ENCODE data around the gene IL13RA1.

Gene IL13RA1

GRCh38 chrX:118823263-118824172 lies 96.1 kb downstream of the IL13RA1 start, which contains the start of gene ZCCHC12:
Gene ZCCHC12 (plus strand): TSS chrX:118823824. CDS start chrX:118825245, 1,421 bp downstream.
- H3K36me3 ChIP-seq: no peaks in the 10 kb centered on the region
- no peak within 1 kb of the TSS for H3K27ac ChIP-seq
- peaks cover 81% of the 10 kb centered on the region for H3K27me3 ChIP-seq
- no peaks in the 10 kb centered on the region for H3K9me3 ChIP-seq
- no peak for TF ChIP-seq CTCF (IDR thresholded peaks at IDR 0.05)
- H3K4me1 ChIP-seq (ENCODE audit: control insufficient read depth in 1 of 2, insufficient read depth in 1 of 2, low read depth in 1 of 2, low read length in 1 of 2): peaks cover 0 to 9% of the 10 kb centered on the region in 2 experiments
- no peak within 1 kb of the TSS for H3K4me3 ChIP-seq (ENCODE audit: low read depth in 1 of 2, low read length in 1 of 2)

DNA sequence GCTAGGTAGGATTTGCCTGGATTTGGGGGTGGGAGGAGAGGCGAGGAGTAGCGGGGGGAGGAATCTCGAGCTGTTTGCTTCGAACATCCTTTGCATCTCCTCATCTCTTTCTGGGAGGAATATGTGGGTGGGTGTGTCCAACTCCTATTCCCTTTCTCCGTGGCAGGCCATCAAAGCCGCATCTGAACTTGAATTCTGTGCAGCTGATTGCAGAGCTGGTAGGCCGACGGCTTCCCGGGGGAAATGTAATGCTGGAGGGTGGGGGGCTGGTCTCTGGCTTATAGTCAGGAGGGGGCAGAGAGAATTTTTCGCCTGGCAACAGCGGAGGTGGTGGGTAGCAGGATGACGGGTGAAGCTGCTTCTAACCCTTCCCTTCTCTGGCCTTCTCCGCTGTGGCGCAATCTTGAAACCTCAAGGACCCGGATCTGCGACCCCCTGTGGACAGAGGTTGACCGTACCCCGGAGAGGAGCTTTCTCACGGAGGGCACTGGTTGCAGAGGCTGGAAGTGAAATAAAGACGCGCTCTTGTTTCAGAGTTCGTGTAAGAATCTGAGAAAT lies 96.8 kb downstream of the IL13RA1 start:
- H3K4me3 ChIP-seq (ENCODE audit: low read depth in 1 of 2, low read length in 1 of 2): no peak overlapping the region
- no peak overlapping the region for H3K27ac ChIP-seq
- H3K27me3 ChIP-seq: peaks cover 88% of the 10 kb centered on the region

DNA sequence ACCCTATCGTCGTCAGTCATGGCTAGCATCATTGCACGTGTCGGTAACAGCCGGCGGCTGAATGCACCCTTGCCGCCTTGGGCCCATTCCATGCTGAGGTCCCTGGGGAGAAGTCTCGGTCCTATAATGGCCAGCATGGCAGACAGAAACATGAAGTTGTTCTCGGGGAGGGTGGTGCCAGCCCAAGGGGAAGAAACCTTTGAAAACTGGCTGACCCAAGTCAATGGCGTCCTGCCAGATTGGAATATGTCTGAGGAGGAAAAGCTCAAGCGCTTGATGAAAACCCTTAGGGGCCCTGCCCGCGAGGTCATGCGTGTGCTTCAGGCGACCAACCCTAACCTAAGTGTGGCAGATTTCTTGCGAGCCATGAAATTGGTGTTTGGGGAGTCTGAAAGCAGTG lies 97.8 kb downstream of the IL13RA1 start:
- Histone ChIP-seq H3K27ac (no peak overlapping the region), H3K36me3 (no peaks in the 10 kb centered on the region), H3K4me1 (ENCODE audit: control insufficient read depth in 1 of 2, insufficient read depth in 1 of 2, low read depth in 1 of 2, low read length in 1 of 2) (peaks cover 0 to 9% of the 10 kb centered on the region in 2 experiments), H3K4me3 (ENCODE audit: low read depth in 1 of 2, low read length in 1 of 2) (no peak overlapping the region), H3K9me3 (no peaks in the 10 kb centered on the region), H3K27me3 (peaks cover 95% of the 10 kb centered on the region)
- no peak for TF ChIP-seq CTCF (IDR thresholded peaks at IDR 0.05)

More for the DNA sequence above, 96.8 kb downstream of the IL13RA1 start:
- Histone ChIP-seq H3K36me3 (no peaks in the 10 kb centered on the region), H3K4me1 (ENCODE audit: control insufficient read depth in 1 of 2, insufficient read depth in 1 of 2, low read depth in 1 of 2, low read length in 1 of 2) (peaks cover 0 to 9% of the 10 kb centered on the region in 2 experiments), H3K9me3 (no peaks in the 10 kb centered on the region)
- TF ChIP-seq CTCF (IDR thresholded peaks at IDR 0.05): no peak

- TF ChIP-seq CTCF (IDR thresholded peaks at IDR 0.05): peak; percentile 52
- no peak overlapping the region for H3K27ac ChIP-seq
Measured at GRCh38 chrX:118839334-118839958, 112.0 kb downstream of the IL13RA1 start.

More at GRCh38 chrX:118839334-118839958, 112.0 kb downstream of the IL13RA1 start:
- H3K27me3 ChIP-seq: peaks cover 25% of the 10 kb centered on the region
- H3K36me3 ChIP-seq: no peaks in the 10 kb centered on the region
- peak overlapping the region; percentile 42 to 52 for H3K4me3 ChIP-seq (ENCODE audit: low read depth in 1 of 2, low read length in 1 of 2)
- H3K9me3 ChIP-seq: no peaks in the 10 kb centered on the region
- H3K4me1 ChIP-seq (ENCODE audit: control insufficient read depth in 1 of 2, insufficient read depth in 1 of 2, low read depth in 1 of 2, low read length in 1 of 2): peaks cover 0 to 7% of the 10 kb centered on the region in 2 experiments

Data from neutrophil (primary cell).